Measurements from ENCODE around the gene SLC28A1. TPM values are rescaled to one million over a fixed set of nuclear protein-coding genes. Genes with fewer than 3 reads are reported as not detected.

The SLC28A1 gene
- total RNA-seq, 1 experiment from 2014 or later, result 0.13 TPM

DNA sequence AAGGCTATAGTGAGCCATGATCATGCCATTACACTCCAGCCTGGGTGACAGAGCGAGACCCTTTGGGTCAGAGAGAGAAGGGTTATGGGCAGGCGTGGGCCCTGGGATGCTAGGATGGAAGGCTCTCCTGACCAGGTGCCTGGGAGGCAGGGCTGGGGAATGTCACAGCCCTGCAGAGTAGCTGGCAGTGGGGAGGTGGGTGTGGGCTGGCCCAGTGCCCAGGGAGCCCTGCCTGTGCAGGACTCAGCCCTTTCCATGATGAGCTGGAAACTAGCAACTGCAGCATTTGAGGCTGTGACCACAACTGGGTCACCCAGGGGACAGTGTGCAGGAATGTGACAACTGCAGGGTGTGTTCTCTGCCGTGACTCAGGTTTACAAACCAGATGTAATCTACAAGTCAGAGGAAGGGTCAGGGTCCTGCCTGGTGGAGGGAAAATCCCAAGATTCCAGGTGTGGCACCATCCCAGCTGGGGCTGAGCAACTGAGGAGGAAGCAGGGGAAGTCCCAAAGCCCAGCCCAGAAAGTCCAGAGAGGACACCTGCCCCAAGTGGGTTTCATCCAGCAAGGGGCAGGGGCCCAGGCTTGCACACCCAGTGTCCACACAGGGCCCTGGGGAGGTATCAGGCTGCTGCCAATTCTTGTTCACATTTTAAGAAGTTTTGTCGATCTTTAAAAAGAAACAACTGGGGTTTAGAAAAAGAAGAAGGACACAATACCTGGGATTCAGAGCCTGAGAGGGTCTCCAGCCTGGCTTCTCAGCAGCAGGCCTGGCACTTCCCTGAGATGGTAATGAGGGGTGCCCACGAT is 45.5 kb downstream of the SLC28A1 start:
- no peaks in the 10 kb centered on the region for H4K20me1 ChIP-seq (ENCODE audit: control insufficient read depth, insufficient read depth, insufficient read length)
- no peaks in the 10 kb centered on the region for H3K23me2 ChIP-seq (ENCODE audit: insufficient read length, low read depth, low read length, poor library complexity, severe bottlenecking)
- no peak overlapping the region for H3K4me3 Mint-ChIP-seq
- H2BK15ac ChIP-seq (ENCODE audit: low read depth, low read length), result no peak overlapping the region
- no peak overlapping the region for H4K8ac ChIP-seq (replicated peaks; ENCODE audit: insufficient read length, low read depth, low read length)
- H2BK20ac ChIP-seq (ENCODE audit: low read depth, low read length, poor library complexity, severe bottlenecking), result no peak overlapping the region
- H3K56ac ChIP-seq (ENCODE audit: insufficient read length, low read depth, low read length), result no peak overlapping the region
- H3K4me1 Mint-ChIP-seq, result peaks cover 3 to 10% of the 10 kb centered on the region in 2 experiments
- no peak overlapping the region for H3K4me2 ChIP-seq (ENCODE audit: insufficient read depth, insufficient read length, low read length)
- H3K79me1 ChIP-seq (ENCODE audit: insufficient read depth, low read depth, low read length, poor library complexity, severe bottlenecking), result no peaks in the 10 kb centered on the region
- H3K4ac ChIP-seq (ENCODE audit: low read depth, low read length), result no peak overlapping the region
- H3K14ac ChIP-seq (ENCODE audit: insufficient read depth, low read length), result no peak overlapping the region
- no peak overlapping the region for H4K5ac ChIP-seq (ENCODE audit: insufficient read length, low read depth, low read length)
- no peak overlapping the region for H3K27ac ChIP-seq (ENCODE audit: insufficient read length, low read depth, low read length)
- H3K27me3 ChIP-seq (ENCODE audit: insufficient read depth, low read length), result no peaks in the 10 kb centered on the region
- no peak overlapping the region for H3T11ph ChIP-seq (ENCODE audit: low read length)
- no peaks in the 10 kb centered on the region for H3K4me1 ChIP-seq (ENCODE audit: insufficient read depth, low read length)
- H3K9ac ChIP-seq (ENCODE audit: extremely low read depth, insufficient read length, low read length), result no peak overlapping the region
- no peak overlapping the region for H2AFZ ChIP-seq (ENCODE audit: low read length)
- H4K91ac ChIP-seq (ENCODE audit: insufficient read length, low read depth, low read length), result no peak overlapping the region
- H3K23ac ChIP-seq (ENCODE audit: insufficient read length, low read depth, low read length), result no peak overlapping the region
- no peak overlapping the region; a peak in 1 of 7 replicates for H3K27ac Mint-ChIP-seq
- no CpG with 5 or more reads among the region's 5 CpGs for WGBS (ENCODE audit: extremely low coverage, insufficient read length, low lambda C conversion rate)
- H2AK5ac ChIP-seq (ENCODE audit: insufficient read length, low read length), result no peak overlapping the region
- no peak for TF ChIP-seq CTCF (conservative IDR thresholded peaks at IDR 0.05)
- no peak overlapping the region for H2BK120ac ChIP-seq (ENCODE audit: low read depth, low read length, poor library complexity, severe bottlenecking)
- no peak overlapping the region for H2BK5ac ChIP-seq (ENCODE audit: insufficient read length, low read length)
- H3K18ac ChIP-seq (ENCODE audit: insufficient read length, low read depth, low read length), result no peak overlapping the region
- no peaks in the 10 kb centered on the region for H3K9me3 Mint-ChIP-seq
- no peaks in the 10 kb centered on the region for H3K9me3 ChIP-seq (ENCODE audit: control insufficient read depth, low read depth, low read length)
- H3K27me3 Mint-ChIP-seq (ENCODE audit: low read depth), result 0 out of 2 replicates have a peak, but pooled peaks cover 1% of the 10 kb centered on the region
- no peaks in the 10 kb centered on the region for H3K36me3 Mint-ChIP-seq (ENCODE audit: insufficient read depth in 1 of 3, low read depth in 3 of 3)
- no peak overlapping the region for H2BK12ac ChIP-seq (ENCODE audit: insufficient read length, low read depth, low read length)
- no peaks in the 10 kb centered on the region for H3K79me2 ChIP-seq (ENCODE audit: insufficient read depth, low read length)
- DNase-seq, result no peak

All from H9 (cell line).